Activated CD4-positive, alpha-beta T cell treated with anti-CD3 and anti-CD28 coated beads, Interleukin-2, amount 10 ng/mL, durations not matched to agents 24 days and 14 days (primary cell): Measurements from ENCODE around the gene DHRS9. TPM values are rescaled to one million over a fixed set of nuclear protein-coding genes. Genes with fewer than 3 reads are reported as not detected.
"Not testable (repeated sequence)": the region's sequence is repeated elsewhere in the genome, so short reads cannot be mapped to it uniquely, and the experiment has no call there.

Experiments used
- DNase-seq: peaks from one replicate; pipeline ENCODE4 v3.0.0; 2022
- H3K27ac Mint-ChIP-seq: one replicate; pipeline ENCODE4 v1.8.0; 2022; ENCODE audit warnings: mild to moderate bottlenecking, mixed read lengths
- H3K27me3 Mint-ChIP-seq: one replicate; pipeline ENCODE4 v1.8.0; 2022; ENCODE audit warnings: mixed read lengths
- H3K36me3 Mint-ChIP-seq: one replicate; pipeline ENCODE4 v1.8.0; 2022; ENCODE audit warnings: low read depth, mild to moderate bottlenecking, mixed read lengths
- H3K4me1 Mint-ChIP-seq: one replicate; pipeline ENCODE4 v1.8.0; 2021; ENCODE audit warnings: mixed read lengths
- H3K4me3 Mint-ChIP-seq: one replicate; pipeline ENCODE4 v1.8.0; 2022; ENCODE audit warnings: mild to moderate bottlenecking, moderate library complexity, mixed read lengths
- H3K9me3 Mint-ChIP-seq: one replicate; pipeline ENCODE4 v1.8.0; 2021; ENCODE audit warnings: mixed read lengths
- intact Hi-C: fragments of 100-400 bp; cut with micrococcal nuclease; formaldehyde crosslinking; loops from one replicate; pipeline ENCODE4 v1.15.1; 2023
- total RNA-seq: library from RNA; stranded (reverse); gene quantifications from 2 replicates; pipeline ENCODE4 v1.2.3, GENCODE V29; 2022

The DHRS9 gene
- total RNA-seq, 1 donor from 2014 or later = 4.5 TPM

DNA sequence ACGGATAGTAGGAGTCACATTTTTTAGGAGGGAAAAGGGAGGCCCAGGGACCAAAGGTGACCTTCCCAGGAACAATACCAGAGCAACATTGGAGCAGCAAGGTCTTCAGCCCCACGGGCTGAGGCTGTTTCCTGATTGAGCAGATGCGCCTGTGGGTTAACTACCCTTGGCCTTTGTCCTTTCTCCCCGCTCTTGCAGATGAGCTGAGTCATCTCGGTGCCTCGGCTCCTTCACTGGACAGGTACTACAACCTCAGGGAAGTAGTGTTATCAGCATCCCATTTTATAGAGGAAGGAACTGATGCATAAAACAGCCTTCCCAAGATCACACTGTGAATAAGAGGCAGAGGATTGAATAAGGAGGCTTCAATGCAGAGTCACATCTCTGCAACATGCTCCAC is 43.5 kb downstream of the DHRS9 start:
- DNase-seq = no peak
- Mint-ChIP-seq H3K4me1 (peaks cover 12% of the 10 kb centered on the region), H3K4me3 (no peak overlapping the region), H3K36me3 (no peaks in the 10 kb centered on the region), H3K27ac (no peak overlapping the region), H3K9me3 (no peaks in the 10 kb centered on the region), H3K27me3 (peaks cover 11% of the 10 kb centered on the region)
- intact Hi-C loops = no loop called here

DNA sequence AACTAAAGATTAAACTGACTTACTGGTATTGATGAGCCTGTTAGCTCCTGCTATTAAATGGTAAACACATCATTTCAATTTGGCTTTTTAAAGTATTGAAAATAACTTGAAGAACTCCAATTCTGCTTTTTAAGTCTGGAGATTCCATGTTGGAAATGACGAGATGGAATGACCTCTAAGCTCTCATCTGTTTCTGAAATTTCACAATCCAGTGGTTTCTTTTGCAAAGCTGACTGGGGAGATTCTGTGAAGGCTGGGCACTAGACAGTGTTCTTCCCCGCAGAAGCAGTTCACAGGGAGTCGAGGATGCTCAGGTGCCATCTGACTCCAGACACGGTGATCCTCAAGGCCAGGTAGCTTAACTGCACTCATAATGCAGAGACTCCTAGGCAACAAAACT is 44.7 kb downstream of the DHRS9 start:
- Mint-ChIP-seq H3K4me3 (no peak overlapping the region), H3K36me3 (no peaks in the 10 kb centered on the region), H3K27me3 (peaks cover 11% of the 10 kb centered on the region), H3K27ac (no peak overlapping the region), H3K4me1 (peaks cover 3% of the 10 kb centered on the region), H3K9me3 (no peaks in the 10 kb centered on the region)
- intact Hi-C loops = no loop called here
- DNase-seq = no peak

DNA sequence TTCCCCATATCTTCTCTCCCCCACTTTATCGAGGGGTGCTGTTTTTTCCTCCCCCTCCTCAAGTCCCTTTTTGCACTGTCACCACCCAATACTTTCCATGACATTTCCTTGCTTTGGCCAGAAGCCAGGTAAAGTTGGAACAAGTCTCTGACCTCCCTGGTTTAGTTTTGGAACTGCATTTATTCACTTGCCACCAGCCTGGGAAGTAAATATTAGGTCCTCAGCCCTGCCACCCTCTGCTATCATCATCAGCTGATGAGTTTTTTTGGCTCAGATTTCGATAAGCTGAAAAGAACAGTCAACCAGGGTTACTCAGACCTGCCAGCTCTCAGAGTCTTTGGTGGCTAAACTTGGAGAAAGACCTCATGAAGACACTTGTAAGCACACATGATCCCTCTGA is 47.0 kb downstream of the DHRS9 start:
- Mint-ChIP-seq H3K27me3 (peaks cover 9% of the 10 kb centered on the region), H3K9me3 (no peaks in the 10 kb centered on the region), H3K4me3 (no peak overlapping the region), H3K4me1 (no peaks in the 10 kb centered on the region), H3K27ac (no peak overlapping the region), H3K36me3 (no peaks in the 10 kb centered on the region)
- DNase-seq = no peak
- intact Hi-C loops = no loop called here

DNA sequence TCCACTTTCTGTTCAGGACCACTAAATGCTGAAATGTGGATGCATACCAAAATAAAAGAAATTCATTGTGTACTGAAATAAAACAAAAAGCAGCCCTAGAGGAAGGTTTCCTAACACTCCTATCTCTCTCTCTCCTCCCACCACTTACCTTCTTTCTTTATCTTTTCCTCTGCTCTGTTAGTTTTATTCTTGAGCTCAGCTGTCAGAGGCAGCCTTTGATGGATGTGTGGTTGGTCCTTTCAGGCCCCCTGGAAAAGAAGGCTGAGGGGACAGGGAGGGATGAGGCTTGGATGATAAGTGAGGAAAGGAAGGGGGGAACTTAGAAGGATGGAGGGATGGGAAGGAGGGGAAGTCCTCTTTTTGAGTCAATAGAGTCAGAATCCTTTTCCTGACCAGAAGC is 47.6 kb downstream of the DHRS9 start:
- H3K36me3 Mint-ChIP-seq = no peaks in the 10 kb centered on the region
- DNase-seq = no peak
- no peaks in the 10 kb centered on the region for H3K9me3 Mint-ChIP-seq
- no peak overlapping the region for H3K27ac Mint-ChIP-seq
- intact Hi-C loops = no loop called here
- H3K27me3 Mint-ChIP-seq = peaks cover 12% of the 10 kb centered on the region
- H3K4me1 Mint-ChIP-seq = no peaks in the 10 kb centered on the region
- no peak overlapping the region for H3K4me3 Mint-ChIP-seq

DNA sequence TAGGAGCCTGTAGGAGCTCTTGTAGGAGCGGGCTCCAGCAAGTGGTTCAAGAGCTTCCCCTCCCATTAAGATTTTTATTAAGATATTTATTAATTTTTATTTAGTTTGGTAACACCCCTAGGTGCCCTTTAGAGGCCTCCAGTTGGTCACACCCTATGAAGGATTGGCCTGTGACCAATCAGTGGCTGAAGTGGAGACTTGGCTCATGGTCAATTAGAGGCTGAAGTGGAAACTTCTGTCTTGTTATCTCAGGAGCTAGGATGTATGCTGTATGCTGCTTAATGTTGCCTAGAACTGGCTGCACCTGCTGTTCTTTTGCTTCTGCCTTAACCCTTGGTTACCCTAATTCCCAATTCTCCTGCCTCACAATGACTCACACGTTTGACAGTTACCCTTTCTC is 48.7 kb downstream of the DHRS9 start:
- H3K27ac Mint-ChIP-seq = no peak overlapping the region
- H3K36me3 Mint-ChIP-seq = no peaks in the 10 kb centered on the region
- no peak overlapping the region for H3K4me3 Mint-ChIP-seq
- peaks cover under 1% of the 10 kb centered on the region for H3K4me1 Mint-ChIP-seq
- peaks cover 20% of the 10 kb centered on the region for H3K27me3 Mint-ChIP-seq
- DNase-seq = no peak
- intact Hi-C loops = no loop called here
- H3K9me3 Mint-ChIP-seq = no peaks in the 10 kb centered on the region

DNA sequence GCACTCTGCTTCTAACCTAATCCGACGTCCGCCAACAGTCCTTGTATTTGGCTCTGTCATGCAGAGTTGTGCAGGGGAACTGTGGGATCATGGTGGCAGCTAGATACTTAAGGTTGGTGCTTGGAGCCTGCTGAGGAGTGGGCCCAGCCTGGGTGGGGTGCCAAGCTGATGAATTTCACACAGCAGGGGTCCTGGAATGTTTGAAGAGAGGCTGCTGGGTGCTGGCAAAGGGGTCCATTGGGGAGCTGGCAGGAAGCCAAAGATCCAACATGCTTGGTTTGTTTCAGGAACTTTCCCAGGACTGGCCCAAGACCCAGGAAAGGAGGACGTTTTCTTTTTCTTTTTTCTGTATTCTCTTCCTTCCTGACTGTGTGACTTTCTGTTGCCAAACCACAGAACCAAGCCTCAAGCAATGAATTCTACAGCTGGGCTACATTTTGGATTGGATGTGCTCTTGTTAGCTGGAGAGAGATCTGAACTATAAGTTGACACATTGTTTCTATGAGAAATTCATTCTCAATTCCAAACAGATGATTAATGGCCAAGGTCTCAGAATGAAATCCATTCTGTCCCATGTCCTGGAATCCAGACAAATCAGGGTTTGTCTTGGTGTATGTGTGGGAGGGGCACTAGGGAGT is 49.9 kb downstream of the DHRS9 start:
- H3K4me1 Mint-ChIP-seq = peaks cover 2% of the 10 kb centered on the region
- H3K9me3 Mint-ChIP-seq = no peaks in the 10 kb centered on the region
- no peaks in the 10 kb centered on the region for H3K36me3 Mint-ChIP-seq
- H3K27me3 Mint-ChIP-seq = peaks cover 30% of the 10 kb centered on the region
- DNase-seq = no peak
- intact Hi-C loops = no loop called here
- no peak overlapping the region for H3K4me3 Mint-ChIP-seq
- no peak overlapping the region for H3K27ac Mint-ChIP-seq

DNA sequence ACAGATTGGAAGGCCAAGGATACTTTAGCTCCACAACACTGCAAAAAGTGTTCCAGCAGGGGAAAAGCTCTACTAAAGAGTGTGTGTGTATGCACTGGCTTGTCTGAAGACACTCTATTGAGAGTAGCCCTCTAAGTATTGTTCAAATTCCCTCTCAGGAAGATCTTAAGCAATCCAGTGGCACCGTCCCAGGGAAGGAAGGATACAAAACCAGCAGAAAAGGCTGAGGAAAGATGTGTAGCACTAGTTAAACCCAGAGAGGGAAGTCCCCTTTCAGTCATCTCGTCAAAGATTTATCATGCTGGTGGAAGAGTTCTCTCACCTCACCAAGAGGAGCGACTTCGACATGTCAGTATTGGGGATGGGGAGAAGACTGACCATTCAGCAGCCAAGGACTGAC is 50.5 kb downstream of the DHRS9 start:
- no peak overlapping the region for H3K27ac Mint-ChIP-seq
- no peaks in the 10 kb centered on the region for H3K36me3 Mint-ChIP-seq
- no peak for DNase-seq
- no peak overlapping the region for H3K4me3 Mint-ChIP-seq
- H3K27me3 Mint-ChIP-seq = peaks cover 33% of the 10 kb centered on the region
- H3K4me1 Mint-ChIP-seq = peaks cover 2% of the 10 kb centered on the region
- H3K9me3 Mint-ChIP-seq = no peaks in the 10 kb centered on the region
- intact Hi-C loops = no loop called here

DNA sequence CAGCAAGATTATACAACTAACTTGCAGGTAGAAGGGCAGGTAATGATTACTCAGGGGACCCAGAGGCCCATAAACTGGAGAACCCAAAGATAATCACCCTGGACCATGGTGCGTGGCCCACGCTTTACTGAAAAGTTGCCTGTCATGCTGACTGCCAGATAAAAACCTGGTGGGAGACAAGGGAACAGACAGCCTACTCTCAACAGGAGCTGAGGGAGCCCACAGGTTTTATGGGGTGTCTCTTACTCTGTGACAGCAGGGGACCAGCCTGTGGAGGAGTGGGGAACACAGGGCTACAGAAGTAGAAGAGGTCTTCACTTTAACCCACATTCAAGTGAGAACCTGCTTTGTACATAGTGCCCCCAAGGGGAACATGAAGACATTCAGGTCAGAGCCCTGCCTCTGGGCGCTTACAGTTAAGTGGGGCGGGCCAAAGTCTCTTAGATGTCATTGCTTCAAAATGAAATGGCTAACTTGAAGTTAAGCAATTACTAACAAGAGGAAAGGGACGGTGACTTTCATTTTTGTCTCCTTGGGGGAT is 60.4 kb downstream of the DHRS9 start:
- Mint-ChIP-seq H3K36me3 (no peaks in the 10 kb centered on the region), H3K9me3 (no peaks in the 10 kb centered on the region), H3K4me3 (no peak overlapping the region), H3K4me1 (no peaks in the 10 kb centered on the region), H3K27ac (no peak overlapping the region), H3K27me3 (peaks cover 12% of the 10 kb centered on the region)
- intact Hi-C loops = no loop called here
- DNase-seq = no peak

DNA sequence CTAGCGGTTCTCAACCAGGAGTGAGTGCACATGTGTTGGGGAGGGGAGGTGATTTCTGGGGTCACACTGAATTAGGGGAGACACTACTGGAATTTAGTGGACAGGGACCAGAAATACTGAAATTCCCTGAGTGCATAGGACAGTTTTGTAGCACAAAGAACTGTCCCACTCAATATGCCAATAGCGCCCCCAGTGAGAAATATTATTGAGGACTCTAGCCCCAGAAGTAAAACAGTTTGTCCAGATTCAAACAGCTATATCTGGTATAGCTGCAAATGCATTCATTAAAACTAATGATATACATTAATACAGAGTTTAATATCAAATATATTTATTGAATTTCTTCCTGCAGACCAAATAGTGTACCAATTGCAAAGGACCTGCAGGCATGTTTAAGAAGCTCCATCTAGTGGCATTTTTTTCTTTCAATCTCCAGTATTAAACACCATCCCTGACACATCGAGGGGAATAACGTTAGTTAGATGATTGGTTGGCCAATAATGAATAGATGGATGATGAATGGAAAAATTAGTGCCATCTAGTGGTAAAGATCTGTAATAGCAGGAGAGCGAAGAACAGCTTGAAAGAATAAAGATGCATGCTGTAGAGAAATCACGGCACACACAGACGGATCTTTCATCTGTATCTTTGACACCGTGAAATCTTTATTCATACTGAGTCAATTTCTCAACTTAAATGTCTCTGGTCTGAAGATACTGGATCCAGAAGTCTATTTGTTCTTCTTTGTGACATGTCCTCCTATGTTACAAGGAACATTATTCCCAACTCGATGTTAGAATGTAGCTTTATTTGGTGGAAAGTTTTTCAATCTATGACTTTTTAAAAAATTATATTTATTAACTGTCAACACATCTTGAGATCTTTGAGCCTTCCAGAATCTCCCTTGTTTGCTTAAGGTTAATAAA is 62.5 kb downstream of the DHRS9 start:
- Mint-ChIP-seq H3K27me3 (peaks cover 4% of the 10 kb centered on the region), H3K9me3 (no peaks in the 10 kb centered on the region), H3K36me3 (no peaks in the 10 kb centered on the region), H3K4me3 (no peak overlapping the region), H3K27ac (no peak overlapping the region), H3K4me1 (no peaks in the 10 kb centered on the region)
- intact Hi-C loops = loop anchor here (1.0 kb wide), 2 partner anchors 23 to 171 kb away; no protein-coding TSS in a partner anchor
- peak; percentile 66 for DNase-seq

DNA sequence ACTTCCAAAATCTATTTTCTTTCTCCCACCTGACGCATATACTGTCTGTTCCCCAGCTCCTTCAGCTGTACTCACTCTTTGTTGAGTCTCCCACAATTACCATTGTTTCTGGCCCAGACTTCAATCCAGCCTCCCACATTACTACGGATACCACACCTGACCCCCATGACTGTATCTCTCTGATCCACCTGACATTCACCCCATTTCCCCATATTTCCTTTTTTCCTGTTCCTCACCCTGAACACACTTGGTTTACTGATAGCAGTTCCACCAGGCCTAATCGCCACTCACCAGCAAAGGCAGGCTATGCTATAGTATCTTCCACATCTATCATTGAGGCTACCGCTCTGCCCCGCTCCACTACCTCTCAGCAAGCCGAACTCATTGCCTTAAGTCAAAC is 64.9 kb downstream of the DHRS9 start:
- H3K27ac Mint-ChIP-seq, H3K27me3 Mint-ChIP-seq, H3K4me1 Mint-ChIP-seq, H3K9me3 Mint-ChIP-seq, DNase-seq, intact Hi-C loops, H3K4me3 Mint-ChIP-seq, H3K36me3 Mint-ChIP-seq: not testable (repeated sequence)

DNA sequence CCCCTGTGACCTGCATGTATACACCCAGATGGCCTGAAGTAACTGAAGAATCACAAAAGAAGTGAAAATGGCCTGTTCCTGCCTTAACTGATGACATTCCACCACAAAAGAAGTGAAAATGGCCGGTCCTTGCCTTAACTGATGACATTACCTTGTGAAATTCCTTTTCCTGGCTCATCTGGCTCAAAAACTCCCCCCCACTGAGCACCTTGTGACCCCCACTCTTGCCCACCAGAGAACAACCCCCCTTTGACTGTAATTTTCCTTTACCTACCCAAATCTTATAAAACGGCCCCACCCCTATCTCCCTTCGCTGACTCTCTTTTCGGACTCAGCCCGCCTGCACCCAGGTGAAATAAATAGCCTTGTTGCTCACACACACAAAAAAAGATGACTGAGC is 67.1 kb downstream of the DHRS9 start:
- H3K4me3 Mint-ChIP-seq, intact Hi-C loops, H3K9me3 Mint-ChIP-seq, H3K36me3 Mint-ChIP-seq, H3K4me1 Mint-ChIP-seq, H3K27me3 Mint-ChIP-seq, DNase-seq, H3K27ac Mint-ChIP-seq: not testable (repeated sequence)

DNA sequence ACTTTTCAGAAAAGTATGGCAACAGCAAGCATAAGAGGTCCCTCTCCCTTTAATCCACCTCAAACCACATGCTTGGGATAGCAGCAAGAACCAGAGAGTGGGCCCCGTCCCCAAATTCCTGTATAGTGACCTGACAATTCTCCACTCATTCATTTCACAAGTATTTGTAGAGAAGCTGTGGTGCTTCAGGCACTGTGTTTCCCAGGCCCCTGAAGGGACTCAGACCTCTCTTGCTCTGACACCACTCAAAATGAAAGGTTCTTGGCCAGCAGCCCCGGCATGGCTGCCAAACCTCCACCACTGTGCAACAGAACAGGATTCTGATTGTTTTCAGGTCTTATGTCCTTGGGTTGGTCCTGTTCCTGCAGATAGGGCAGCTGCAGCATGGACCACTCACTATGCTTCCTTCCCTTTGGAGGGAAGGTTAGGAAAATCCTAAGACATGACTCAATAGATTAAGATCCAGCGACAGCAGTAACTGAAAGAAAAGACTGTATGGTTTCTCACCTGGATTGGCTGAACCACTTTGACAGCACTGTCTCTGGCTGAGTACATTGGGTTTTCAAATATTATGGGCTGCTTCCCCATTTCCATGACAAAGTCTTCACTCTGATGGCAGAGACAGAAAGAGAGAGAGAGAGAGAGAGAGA is 67.6 kb downstream of the DHRS9 start:
- no peak overlapping the region for H3K4me3 Mint-ChIP-seq
- H3K36me3 Mint-ChIP-seq = no peaks in the 10 kb centered on the region

DNA sequence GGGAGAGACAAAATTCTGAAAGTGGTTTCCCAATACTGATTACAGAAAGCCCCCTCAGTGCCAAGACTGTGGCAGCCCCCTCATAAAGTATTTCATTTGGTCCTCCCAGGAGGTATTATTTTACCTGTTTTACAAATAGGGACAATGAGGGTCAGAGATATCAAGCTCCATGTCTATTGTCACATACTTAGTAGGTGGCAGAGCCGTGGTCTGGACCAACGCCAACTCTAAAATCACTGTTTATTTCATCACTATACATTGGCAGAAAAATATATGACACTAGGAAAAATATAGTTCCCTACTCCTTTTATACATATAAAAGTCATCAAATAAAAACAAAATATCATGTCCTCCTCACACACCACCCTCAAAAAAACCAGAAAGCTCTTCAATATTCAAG is 68.6 kb downstream of the DHRS9 start:
- no peak for DNase-seq

More for the DNA sequence above, 67.6 kb downstream of the DHRS9 start:
- intact Hi-C loops = no loop called here
- no peak for DNase-seq
- Mint-ChIP-seq H3K9me3 (no peaks in the 10 kb centered on the region), H3K27ac (no peak overlapping the region), H3K4me1 (no peaks in the 10 kb centered on the region), H3K27me3 (peaks cover 4% of the 10 kb centered on the region)

DNA sequence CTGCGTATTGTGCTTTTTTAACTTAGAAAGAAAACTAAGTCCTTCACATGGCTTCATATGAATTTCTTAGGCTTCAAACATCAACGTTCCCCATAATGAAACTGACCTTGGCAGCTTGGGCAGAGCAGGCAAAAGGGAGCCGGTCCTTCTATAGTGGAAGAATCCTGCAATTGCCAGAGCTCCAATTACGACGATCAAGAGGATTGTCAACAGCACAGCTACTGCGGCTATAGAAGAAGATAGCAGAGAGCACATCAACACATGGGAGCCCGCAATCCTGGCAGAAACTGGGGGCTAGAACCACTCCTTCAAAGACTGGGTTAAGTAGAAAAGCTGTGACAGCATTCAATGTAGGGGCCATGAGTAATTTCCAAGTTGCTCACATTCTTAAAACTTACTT is 69.8 kb downstream of the DHRS9 start:
- Mint-ChIP-seq H3K27ac (no peak overlapping the region), H3K4me3 (no peak overlapping the region), H3K4me1 (no peaks in the 10 kb centered on the region), H3K9me3 (no peaks in the 10 kb centered on the region), H3K36me3 (no peaks in the 10 kb centered on the region), H3K27me3 (peaks cover 2% of the 10 kb centered on the region)
- DNase-seq = no peak
- intact Hi-C loops = no loop called here

More for the DNA sequence above, 68.6 kb downstream of the DHRS9 start:
- intact Hi-C loops = no loop called here
- Mint-ChIP-seq H3K4me3 (no peak overlapping the region), H3K36me3 (no peaks in the 10 kb centered on the region), H3K9me3 (no peaks in the 10 kb centered on the region), H3K27me3 (peaks cover 2% of the 10 kb centered on the region), H3K4me1 (no peaks in the 10 kb centered on the region), H3K27ac (no peak overlapping the region)
